Upper lobe of right lung (tissue), 1 donor: Measurements from ENCODE around the gene MYL7. TPM values are rescaled to one million over a fixed set of nuclear protein-coding genes. Genes with fewer than 3 reads are reported as not detected.

Experiments used
- ATAC-seq: fragments of 200-7000 bp; cut with Tn5 transposase; one replicate; pipeline ENCODE4 v1.9.1; 2020; ENCODE audit warnings: mild to moderate bottlenecking, moderate library complexity
- DNase-seq: peaks from one replicate; pipeline ENCODE4 v3.0.0-alpha.2; 2020
- H3K27ac ChIP-seq: fragments of 200-600 bp; one replicate; pipeline ENCODE4 v1.8.0; 2022
- H3K27me3 ChIP-seq: fragments of 200-600 bp; one replicate; pipeline ENCODE4 v1.8.0; 2022; ENCODE audit warnings: mild to moderate bottlenecking
- H3K36me3 ChIP-seq: fragments of 200-600 bp; one replicate; pipeline ENCODE4 v1.8.0; 2022
- H3K4me1 ChIP-seq: fragments of 200-600 bp; one replicate; pipeline ENCODE4 v1.8.0; 2022
- H3K4me3 ChIP-seq: fragments of 200-600 bp; one replicate; pipeline ENCODE4 v1.8.0; 2022; ENCODE audit warnings: mild to moderate bottlenecking
- H3K9me3 ChIP-seq: fragments of 200-600 bp; one replicate; pipeline ENCODE4 v1.8.0; 2022
- intact Hi-C: fragments of 100-400 bp; cut with DNase I; formaldehyde crosslinking; loops from one replicate; pipeline ENCODE4 v1.11.0; 2022
- total RNA-seq: library from RNA; stranded (reverse); fragmentation: NEBNext Ultra II Directional; extraction: Animal tissue kit (Norgen Biotek cat#: 25700); gene quantifications from one replicate; pipeline ENCODE4 v1.2.1, GENCODE V29; 2021
- TF ChIP-seq, protein P1 (sequence below): fragments of 200-600 bp; IDR thresholded peaks from one replicate; pipeline ENCODE4 v1.8.0; 2022; ENCODE audit warnings: antibody characterized with exemption
- donor health status: DM: no; HTN: yes; CAD: no; lungs with severe emphysema.

The MYL7 gene
- total RNA-seq, 1 donor from 2014 or later = 3.1 TPM

DNA sequence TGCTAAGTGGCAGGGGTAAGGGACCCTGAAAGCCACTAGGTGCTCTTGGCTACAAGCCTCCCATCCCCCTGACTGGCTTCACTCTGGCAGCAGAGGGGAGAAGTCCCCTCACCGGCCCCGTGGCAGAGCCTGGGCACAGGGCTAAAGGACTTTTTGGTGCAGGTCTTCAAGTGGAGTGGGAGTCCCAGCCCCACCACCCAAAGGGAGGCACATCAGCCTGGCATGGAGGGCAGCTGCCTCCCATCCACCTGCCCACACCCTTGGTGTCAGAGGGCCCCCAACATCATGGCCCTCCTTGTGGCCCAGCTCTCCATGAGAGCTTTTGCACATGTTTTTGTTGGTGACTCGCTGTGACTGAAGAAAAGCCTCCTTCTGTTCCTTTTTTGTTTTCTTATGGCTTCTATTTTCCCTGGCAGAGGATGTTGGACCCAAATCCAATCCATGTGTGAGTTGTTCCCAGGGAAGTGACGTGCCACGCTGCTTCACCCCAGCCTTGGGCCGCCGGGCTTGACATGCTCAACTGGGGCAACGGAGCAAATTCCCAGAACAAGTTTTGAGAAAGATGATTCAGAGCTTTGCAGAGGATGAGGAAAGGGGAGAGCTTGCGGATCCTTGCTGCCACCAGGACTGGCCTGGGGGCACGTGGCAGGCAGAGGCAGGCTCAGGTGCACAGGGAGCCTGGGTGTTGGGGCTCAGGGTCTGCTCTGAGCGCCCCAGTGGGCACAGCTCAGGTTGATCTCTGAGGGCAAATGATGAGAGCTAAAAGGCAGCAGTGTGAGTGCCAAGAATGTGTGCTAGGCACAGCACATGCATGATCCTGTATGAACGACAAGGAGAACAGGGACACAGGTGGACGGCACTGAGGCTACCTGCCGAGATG is 38.9 kb downstream of the MYL7 start:
- Histone ChIP-seq H3K9me3 (no peaks in the 10 kb centered on the region), H3K27me3 (no peaks in the 10 kb centered on the region), H3K27ac (peak overlapping the region; percentile 76), H3K36me3 (peaks cover 5% of the 10 kb centered on the region), H3K4me3 (no peak overlapping the region), H3K4me1 (peaks cover 3% of the 10 kb centered on the region)
- DNase-seq (no peak), ATAC-seq (no peak)
- TF ChIP-seq, protein P1, sequence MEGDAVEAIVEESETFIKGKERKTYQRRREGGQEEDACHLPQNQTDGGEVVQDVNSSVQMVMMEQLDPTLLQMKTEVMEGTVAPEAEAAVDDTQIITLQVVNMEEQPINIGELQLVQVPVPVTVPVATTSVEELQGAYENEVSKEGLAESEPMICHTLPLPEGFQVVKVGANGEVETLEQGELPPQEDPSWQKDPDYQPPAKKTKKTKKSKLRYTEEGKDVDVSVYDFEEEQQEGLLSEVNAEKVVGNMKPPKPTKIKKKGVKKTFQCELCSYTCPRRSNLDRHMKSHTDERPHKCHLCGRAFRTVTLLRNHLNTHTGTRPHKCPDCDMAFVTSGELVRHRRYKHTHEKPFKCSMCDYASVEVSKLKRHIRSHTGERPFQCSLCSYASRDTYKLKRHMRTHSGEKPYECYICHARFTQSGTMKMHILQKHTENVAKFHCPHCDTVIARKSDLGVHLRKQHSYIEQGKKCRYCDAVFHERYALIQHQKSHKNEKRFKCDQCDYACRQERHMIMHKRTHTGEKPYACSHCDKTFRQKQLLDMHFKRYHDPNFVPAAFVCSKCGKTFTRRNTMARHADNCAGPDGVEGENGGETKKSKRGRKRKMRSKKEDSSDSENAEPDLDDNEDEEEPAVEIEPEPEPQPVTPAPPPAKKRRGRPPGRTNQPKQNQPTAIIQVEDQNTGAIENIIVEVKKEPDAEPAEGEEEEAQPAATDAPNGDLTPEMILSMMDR = no peak
- intact Hi-C loops = no loop called here

DNA sequence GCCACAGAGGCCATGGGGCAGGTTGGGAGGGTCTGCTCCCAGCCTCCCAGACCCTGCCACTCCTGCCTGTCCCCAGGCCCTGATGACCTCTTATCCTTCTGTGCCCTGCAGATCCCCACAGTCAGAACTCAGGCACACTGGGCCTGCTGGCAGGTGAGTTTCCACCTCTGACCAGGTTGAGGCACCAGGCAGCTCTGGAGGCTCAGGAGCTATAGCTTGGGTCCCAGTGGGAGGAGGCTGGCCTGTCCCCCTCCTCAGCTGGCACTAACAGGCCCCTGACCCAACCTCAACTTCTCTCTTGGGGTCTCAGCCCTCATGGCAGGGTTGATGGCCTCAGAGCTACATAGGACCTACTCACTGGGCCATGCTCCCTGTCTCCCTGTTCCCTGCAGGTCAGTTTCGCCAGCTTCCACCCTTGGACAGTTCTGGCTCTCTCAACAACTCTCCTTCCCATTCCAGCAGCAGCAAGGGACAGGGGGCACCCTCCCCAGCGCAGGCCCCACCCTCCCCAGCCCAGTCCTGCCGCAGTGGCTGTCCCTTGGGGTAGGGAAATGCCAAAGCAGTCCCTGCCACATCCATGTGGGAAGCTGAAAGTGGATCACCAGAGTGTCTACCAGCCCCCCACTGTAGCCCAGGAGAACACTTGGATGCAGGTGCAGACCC is 39.7 kb downstream of the MYL7 start:
- Histone ChIP-seq H3K4me1 (peaks cover 3% of the 10 kb centered on the region), H3K27me3 (no peaks in the 10 kb centered on the region), H3K9me3 (no peaks in the 10 kb centered on the region), H3K27ac (peak overlapping the region; percentile 76), H3K4me3 (no peak overlapping the region), H3K36me3 (no peaks in the 10 kb centered on the region)
- ATAC-seq (no peak), DNase-seq (no peak)
- intact Hi-C loops = no loop called here
- TF ChIP-seq, protein P1 = no peak

DNA sequence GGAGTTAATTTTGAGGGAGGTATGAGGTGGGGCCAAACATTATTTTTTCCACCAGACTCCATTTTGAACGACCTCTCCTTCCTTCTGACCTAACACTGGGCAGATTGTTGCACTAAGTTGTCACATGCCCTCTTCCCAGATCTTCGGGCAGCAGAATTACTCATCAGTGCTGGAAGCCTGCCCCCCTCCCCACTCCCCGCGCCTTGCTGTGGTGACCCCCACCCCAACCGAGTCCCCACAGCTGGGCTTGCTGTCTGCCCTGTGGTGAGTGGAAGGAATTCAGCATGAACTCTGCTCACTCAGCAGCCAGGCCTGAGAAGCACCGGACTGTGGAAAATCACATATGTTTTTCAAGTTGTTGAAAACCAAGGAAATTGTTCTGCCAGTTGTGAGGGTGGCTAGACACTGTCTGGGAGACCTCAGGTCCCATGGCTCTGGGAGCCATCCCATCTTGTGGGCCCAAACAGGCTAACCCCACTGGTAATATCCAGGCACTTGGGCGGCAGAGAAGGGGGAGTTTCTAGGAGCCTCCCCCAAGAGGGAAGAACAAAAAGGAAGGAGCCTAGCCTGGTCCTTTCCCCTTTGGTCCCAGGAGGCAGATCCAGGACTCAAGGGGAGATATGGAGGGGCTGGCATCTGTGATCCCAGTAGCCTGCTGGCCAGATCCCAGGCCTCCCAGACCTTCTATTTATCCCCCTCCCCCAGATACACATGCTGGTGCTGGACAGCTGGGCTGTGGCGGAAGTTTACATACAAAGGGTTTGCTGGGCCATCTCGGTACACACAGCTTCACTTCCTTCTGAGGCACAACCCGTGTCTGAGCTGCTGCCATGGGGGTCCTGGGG is 40.5 kb downstream of the MYL7 start:
- ATAC-seq = no peak

DNA sequence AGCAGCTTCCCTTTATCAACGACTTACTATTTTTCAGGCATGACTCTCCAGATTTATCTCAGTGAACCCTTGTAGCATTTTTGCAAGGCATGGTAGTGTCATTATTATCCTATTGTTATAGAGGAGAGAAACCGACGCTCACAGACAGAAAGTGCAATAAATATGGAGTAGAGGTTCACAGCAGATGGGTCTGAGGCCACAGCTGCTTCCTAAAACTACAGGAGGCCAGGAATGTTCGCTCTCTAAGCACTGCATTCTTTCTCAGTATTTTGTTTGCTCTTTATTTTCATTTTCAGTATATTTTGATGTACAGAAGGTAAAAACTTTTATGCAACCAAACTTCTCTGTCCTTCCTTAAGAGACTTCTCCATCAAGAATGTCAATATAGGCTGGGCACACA is 41.5 kb downstream of the MYL7 start:
- no peaks in the 10 kb centered on the region for H3K27me3 ChIP-seq
- no peak overlapping the region for H3K4me3 ChIP-seq
- intact Hi-C loops = no loop called here
- no peaks in the 10 kb centered on the region for H3K9me3 ChIP-seq
- peaks cover 3% of the 10 kb centered on the region for H3K4me1 ChIP-seq
- TF ChIP-seq, protein P1 = no peak
- no peak for ATAC-seq
- DNase-seq = no peak
- H3K27ac ChIP-seq = peak overlapping the region; percentile 76
- H3K36me3 ChIP-seq = no peaks in the 10 kb centered on the region

More for the DNA sequence above, 40.5 kb downstream of the MYL7 start:
- H3K27ac ChIP-seq = peak overlapping the region; percentile 76
- H3K27me3 ChIP-seq = no peaks in the 10 kb centered on the region
- H3K9me3 ChIP-seq = no peaks in the 10 kb centered on the region
- no peak for DNase-seq
- no peaks in the 10 kb centered on the region for H3K36me3 ChIP-seq
- peaks cover 3% of the 10 kb centered on the region for H3K4me1 ChIP-seq
- TF ChIP-seq, protein P1 = no peak
- no peak overlapping the region for H3K4me3 ChIP-seq
- intact Hi-C loops = no loop called here
